ENCODE data around the gene SUN1.
A peak's percentile ranks its signal among the peaks of the same experiment; 100 is the strongest.

SUN1 gene

DNA sequence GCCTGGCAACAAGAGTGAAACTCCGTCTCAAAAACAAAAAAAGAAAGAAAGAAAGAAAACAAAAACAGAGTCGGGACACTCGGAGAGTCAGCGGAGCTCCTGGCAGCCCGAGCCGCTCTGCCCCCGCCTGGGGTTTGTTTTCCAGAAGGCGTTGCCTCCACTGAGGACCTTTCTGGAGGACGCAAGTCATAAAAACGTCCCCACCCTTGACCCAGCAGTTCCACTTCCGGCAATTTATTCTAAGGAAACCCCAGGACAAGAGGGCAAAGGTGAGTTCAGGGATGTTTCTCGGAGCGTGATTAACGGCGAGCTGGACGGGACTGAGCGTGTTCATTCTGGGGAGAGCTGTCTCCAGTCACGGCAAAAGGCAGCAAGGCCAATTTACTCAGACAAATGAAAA is 27.0 kb upstream of the SUN1 start:
- DNase-seq (ENCODE audit: low read depth, low spot score), result no peak

DNA sequence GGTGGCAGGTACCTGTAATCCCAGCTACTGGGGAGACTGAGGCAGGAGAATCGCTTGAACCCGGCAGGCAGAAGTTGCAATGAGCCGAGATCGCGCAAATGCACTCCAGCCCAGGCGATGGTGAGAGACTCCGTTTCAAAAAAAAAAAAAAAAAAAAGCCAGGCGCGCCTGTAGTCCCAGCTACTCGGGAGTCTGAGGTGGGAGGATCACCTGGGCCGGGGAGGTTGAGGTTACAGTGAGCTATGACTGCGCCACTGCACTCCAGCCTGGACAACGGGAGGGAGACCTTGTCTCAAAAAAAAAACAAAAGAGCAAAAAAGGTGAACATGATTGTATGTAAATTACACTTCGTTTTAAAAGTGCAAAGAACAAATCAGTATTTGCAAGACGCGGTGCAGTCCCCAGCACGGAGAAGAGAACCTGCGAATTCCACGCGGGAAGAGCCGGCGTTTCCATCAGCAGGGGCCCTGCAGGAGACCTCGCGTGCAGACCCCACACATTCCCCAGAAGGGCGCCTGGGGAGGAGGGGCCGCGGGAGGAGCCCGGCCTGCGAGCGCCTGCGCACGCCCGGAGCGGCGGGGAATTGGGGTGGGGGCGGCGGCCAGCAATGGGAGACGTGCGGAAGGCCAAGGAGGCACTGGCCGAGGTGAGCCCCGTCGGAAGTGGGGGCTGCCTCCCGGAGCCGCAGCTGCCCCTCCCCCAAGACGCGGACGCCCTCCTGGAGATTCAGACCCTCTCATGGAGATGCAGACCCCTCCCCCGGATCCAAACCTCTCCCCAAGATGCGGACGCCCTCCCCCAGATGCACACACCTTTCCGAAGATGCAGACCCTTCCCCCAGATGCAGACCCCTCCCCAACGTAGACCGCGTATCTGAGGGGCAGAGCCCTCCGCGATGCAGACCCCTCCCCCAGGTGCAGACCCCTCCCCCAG is 16.7 kb upstream of the SUN1 start:
- DNase-seq (ENCODE audit: low read depth, low spot score), result peak; percentile 65

DNA sequence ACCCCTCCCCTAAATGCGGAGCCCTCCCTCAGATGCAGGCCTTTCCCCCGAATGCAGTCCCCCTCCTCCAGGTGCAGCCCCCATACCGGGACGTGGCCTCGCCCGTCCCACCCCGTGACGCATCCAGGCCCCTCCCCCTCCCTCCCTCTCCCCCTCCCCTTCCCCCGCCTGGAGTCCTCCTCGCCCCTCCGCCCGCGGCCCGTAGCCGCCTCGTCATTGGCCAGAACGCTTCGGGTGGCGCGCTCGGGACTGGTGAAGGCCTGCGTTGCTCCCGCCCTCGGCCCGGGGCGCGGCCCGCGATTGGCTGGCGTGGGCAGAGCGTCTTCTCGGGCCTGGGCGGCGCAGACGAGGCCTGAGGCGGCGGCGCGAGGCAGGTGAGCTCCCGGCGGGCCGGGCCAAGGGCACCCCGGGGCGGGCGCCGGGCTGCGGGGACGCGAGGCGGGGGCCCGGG is 16.0 kb upstream of the SUN1 start:
- peak; percentile 99 for DNase-seq (ENCODE audit: low read depth, low spot score)

DNA sequence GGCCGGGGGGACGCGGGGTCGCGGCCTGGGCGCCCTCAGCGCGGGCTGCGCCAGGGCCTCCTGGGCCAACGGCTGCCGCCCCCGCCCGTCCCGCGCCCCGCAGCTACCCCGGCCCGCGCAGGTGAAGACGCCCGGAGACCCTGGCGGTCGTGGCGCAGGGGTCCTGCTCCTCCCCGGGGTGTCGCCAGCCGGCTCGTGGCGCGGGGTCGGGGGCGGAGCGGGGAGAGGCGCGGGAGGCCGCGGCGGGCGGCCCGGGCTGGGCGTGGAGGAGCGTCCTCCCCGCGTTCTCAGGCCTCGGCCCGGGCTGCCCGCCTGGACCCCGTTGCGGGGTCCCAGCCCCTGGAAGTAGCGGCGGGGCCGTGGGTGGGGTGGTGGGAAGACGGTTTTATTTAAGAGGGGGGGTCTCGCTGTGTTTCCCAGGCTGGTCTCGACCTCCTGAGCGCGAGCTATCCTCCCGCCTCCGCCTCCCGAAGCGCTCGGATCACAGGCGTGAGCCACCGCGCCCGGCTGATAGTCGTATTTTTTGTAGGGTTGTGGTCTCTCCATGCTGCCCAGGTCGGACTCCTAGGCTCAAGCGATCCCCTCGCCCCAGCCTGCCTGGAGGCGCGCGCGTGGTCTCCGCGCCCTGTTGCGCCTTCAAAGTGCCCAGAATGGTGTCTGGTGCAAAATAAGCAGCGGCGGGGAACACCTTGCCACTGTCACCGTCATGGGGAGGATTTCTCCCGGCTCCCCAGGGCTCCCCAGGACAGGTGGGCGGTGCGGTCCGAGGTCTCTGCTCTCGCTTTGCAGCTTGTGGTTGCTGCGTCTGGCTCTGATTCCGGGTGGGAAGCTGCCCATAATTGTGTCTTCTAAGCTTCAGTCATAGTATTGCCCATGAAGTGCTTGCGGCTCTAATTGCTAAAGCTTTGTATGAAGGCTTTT is 15.3 kb upstream of the SUN1 start:
- peak; percentile 50 for DNase-seq (ENCODE audit: low read depth, low spot score)

DNA sequence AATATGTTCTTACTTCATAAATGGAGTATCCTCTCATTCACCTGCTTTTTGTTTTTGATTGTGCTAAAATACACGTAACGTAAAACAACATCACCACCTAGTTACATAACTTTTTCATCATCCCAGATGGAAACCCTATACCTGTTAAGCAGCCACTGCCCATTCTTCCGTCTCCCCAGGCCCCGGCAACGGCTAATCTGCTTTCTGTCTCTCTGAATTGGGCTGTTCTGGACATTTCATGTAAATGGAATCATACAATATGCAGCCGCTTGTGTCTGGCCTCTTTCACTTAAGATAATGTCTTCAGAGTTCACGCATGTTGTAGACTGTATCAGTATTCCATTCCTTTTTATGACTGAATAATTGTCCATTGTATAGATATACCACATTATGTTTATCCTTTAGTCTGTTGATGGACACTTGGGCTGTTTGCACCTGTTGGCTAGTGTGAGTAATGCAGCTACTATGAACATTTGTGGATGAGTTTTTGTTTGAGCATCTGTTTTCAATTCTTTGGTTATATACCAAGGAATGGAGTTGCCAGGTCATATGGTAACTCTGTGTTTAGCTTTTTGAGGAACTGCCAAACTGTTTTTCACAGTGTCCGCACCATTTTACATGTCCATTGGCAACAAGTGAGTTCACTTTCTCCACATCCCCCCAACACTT is 14.1 kb upstream of the SUN1 start:
- DNase-seq (ENCODE audit: low read depth, low spot score), result no peak

DNA sequence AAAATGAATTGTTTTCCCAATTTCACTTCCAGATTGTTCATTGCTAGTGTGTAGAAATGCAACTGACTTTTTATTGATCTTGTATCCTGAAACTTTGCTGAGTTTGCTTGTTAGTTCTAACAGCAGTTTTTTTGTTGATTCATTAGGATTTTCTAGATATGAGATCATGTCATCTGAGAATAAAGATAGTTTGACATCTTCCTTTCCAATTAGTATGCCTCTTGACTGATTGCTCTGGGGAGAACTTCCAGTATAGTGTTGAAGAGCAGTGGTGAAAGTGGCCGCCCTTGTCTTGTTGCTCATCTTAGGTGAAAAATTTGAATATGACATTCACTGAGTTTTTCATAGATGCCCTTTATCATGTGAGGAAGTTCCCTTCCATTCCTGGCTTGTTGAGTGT is 11.9 kb upstream of the SUN1 start:
- DNase-seq (ENCODE audit: low read depth, low spot score), result no peak

DNA sequence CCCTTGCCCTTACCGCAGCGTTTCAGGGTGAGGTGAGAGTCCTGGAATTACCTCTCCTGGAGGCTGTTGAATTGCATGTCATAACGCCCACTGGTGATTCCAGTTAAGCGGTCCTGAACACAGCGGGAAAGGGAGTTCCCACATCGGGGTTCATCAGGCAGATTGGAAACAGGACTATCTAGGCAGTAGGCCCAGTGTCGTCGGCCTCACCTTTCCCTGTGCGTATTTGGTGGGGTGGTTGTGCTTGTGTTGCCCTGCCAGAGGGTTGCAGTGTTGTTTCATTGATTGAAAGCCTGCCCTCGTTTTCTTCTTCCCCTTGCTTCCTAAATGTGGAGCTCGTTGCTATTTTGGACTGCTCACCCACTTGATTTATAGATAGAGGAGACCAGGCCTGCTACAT is 10.6 kb upstream of the SUN1 start:
- no peak for DNase-seq (ENCODE audit: low read depth, low spot score)

DNA sequence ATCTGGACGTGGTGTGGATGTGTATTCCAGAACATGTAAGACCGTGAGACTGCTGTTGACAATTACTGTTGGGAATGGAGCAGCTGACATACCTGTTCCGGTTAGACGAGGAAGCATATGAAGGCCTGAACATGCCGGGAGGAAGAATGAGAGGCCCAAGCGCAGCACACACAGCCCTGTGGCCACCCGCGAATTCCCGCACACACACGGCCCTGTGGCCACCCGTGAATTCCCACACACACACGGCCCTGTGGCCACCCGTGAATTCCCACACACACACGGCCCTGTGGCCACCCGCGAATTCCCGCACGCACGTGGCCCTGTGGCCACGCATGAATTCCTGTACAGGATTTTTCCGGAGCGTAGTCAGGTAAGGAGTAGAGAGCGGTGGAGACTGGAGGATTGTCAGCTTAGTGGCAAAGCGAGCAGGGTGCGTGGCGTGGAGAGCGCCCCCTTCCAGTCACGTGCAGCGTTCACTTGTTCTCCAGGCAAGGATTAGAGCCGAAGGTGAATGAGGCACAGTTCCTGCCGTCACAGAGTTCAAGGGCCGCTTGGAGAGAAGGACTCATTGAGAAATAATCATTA is 9.5 kb upstream of the SUN1 start:
- no peak for DNase-seq (ENCODE audit: low read depth, low spot score)

DNA sequence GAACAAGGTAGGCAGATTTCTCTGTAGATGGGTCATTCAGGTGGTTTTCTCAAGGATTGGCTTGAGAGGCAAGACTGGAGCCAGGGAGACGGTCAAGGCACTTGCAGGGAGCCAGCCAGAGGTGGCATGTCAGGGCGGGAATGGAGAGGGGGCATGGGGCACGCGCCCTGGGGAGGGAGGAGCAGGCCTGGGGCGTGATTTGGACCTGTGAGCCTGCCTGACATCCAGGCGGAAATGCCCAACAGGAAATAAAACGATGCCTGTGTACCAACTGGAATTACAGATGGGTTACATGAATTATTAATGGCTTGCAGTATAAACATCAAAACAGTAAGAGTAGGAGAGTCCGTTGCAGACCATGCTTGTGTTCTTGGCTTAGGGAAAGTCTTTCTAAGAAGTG is 8.6 kb upstream of the SUN1 start:
- DNase-seq (ENCODE audit: low read depth, low spot score), result no peak

DNA sequence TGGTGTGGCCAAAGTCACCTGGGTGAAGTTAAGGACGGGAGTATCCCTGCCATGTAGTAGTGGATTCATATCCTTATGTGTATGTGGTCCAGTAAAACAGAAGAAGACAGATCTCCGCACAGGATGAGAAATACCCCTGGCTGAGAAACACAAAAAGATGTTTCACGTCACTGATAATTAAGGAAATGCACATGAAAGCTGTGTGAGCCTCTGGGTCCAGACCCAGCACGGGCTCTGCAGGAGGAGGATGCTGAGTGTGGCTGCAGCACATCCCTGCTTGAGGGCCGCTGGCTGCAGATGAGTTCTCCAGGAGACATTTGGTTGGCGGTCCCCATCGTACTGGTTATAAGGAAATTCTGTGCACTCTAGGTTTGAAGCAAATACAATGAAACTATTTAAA is 8.2 kb upstream of the SUN1 start:
- DNase-seq (ENCODE audit: low read depth, low spot score), result no peak

DNA sequence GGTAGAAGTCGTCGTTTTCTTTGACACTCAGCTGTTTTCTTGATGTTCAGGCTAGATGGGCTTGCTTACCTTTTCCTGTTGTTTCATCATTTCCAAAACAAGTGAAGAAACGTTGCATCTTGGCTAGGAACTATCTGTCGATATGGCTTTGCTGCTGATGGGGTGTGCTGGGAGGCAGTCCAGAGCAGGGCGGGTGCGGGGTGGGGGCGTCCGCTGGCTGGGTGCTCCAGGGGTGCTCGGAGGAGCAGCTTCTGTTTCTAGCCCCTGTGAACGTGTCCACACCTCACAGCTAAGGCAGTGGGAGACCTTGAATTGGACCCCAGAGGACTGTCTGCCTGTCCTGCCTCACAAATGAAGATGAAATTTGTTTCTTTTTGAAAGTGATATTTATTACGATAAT is 7.6 kb upstream of the SUN1 start:
- DNase-seq (ENCODE audit: low read depth, low spot score), result no peak

DNA sequence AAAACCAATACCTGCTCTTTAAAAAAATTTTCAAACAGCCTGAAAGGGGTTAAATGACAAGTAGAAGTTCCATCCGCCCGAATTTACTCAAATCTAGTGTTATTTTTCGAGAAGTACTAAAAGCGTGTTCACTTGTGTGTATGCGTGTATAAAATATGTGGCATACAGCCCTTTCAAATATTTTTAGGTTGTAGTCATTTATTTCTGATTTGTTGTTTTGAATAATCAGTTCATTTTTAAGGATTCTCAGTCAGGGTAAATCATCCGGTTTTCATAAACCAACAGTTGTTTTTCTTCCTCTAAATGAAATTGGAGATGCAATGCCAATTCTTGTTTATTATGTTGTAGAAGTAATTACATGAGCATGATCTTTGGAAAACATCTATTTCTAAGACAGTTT is 6.9 kb upstream of the SUN1 start:
- DNase-seq (ENCODE audit: low read depth, low spot score), result no peak

DNA sequence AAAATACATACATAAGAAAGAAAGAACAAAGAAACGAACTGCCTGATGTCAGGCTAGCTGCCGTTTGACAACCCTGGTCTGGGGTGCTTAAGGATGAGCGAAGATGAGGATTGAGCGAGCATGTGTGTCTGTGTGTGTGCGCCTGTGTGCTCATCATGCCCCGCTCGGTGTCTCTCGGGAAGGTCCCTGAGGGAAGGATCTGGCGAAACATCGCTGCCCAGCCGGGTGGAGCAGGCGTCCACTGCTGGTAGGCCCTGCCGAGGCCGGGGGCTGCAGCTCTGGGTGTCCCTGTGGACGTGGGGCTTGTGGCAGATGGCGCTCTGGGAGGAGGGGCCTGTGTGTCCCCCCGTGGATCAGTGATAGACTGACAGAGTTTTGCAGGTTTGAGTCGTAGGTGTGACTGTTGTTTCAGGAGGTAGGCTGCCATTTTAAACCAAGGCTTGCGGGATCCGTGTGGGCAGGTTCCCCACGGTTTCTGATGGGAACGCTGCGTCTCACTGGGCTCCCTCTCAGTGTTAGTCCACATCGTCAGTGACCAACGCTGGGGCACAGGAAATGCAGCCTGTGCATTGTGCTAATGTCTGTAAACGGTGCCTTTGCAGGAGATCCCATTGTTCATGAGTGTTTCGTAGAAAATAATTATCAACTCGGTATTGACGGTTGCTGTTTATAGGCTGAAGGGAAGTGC is 5.9 kb upstream of the SUN1 start:
- DNase-seq (ENCODE audit: low read depth, low spot score), result no peak

DNA sequence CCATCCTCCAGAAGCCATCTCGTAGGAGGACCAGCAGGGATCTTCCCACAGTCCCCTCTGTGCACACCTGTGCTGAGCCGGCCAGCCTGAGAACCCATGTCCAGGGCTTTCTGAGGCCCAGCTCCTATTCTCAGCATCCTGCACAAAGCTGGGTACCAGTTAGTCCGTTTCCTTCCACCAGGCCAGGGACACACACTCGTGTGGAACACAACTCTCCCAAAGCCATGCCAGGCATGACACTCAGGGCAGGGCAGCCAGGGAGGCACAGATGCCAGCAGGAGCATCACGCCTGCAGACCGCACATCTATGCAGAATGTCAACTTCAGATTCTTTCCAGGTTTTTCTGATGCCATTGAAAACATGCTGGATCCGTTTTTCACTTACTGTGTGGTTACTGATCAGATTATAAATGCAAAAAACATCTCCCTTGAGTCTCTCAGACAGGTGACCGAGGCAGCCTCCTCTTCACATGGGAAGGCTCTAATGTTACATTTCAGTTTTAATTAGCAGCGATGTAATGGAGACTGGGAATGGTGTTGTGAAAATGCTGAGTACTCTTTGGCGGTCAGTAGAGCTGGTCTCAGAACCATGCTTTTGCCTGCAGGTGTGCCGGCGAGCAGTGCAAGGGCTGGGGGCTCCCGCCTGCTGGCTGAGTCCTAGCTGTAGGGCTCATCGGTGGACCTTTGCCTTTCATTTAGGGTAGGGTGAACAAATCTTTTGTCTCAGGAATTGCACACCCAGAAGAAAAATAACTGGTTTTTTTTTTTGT is 3.3 kb upstream of the SUN1 start:
- no peak for DNase-seq (ENCODE audit: low read depth, low spot score)

DNA sequence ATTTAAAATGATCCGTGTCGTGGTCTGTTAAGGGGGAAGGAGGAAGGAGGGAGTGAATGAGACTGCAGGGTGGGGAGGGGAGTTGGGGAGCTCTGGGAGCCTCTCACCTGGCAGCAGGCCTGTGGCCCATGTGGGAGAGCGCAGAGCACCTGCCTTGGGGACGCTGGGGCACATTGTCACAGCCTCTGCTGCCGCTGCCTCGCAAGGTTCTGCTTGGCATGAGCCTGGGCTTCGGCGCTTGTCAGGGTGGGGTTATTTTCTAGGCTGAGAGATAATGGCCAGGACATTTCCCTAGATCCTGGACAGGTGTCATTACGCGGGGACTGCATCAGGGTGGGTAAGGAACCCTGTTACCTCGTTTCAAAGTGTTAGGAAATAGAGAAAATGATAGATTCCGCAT is 2.2 kb upstream of the SUN1 start:
- no peak for DNase-seq (ENCODE audit: low read depth, low spot score)

DNA sequence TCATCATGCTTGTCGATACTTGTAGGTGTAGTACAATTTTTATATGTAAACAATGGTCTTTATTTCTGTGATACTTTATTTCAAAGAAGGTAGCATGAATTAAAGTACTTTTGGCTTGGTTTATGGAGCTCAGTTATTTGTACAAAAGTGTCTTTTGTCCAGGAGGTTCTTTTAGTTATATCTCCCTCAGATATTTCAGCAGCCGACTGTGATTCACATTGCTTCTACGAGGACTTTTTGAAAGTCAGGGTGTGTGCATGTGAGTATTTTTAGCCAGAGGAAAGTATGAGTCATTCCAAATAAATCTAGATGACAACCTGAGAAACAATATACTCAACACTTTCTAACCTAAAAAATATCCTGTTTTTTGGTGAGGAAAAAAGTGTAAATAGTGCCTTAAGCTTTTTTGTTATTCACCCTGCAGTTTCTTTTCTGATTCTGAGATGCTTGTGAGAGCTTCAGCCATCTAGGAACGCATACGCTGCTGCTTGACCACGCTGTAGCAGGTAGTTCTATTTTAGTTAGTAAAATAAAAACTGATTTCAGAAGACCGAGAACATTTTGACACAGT is 595 bp upstream of the SUN1 start:
- DNase-seq (ENCODE audit: low read depth, low spot score), result peak; percentile 87

DNA sequence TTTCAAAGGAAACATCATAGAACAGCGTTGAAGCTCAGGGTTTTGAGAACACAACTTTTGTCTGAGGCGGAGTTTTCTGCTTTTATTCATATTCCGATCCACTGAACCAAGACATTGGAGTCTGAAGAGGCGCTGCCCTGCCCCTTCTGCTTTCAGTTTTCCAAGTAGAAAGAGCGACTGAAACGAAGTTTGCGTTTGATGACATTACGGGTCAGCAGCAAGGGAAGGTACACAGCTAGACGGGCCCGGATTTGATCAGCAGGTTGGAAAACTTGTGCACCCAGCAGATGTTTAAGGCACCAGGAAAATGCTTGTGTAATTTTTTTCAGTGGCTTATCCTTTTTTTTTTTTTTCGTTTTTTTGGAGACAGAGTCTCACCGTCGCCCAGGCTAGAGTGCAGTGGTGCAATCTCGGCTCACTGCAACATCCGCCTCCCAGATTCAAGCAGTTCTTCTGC is 720 bp downstream of the SUN1 start:
- DNase-seq (ENCODE audit: low read depth, low spot score), result no peak

DNA sequence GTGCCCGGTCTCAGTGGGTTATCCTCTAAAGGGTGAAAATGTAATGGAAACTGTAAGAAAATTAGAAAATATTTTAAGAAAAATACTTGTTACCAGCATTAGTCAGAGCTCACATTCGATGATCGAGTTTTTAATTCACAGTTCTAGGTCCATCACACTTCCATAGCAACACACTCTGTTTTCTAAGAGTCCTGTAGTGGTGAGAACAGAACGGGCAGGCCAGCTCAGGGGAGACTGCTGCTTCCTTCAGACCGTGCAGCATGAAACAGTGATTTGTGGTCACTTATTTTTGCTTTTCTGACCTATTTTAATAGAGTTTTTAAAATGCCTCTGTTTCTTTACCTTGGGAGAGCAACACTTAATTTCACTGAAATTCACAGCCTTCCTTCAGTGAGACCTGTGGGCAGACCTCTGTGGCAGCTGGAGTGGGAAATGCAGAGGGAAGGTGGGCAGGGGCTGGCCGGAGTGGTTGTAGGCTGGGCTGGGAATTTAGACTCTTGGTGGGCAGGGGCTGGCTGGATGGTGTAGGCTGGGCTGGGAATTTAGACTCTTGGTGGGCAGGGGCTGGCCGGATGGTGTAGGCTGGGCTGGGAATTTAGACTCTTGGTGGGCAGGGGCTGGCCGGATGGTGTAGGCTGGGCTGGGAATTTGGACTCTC is 1.5 kb downstream of the SUN1 start:
- DNase-seq (ENCODE audit: low read depth, low spot score), result no peak

DNA sequence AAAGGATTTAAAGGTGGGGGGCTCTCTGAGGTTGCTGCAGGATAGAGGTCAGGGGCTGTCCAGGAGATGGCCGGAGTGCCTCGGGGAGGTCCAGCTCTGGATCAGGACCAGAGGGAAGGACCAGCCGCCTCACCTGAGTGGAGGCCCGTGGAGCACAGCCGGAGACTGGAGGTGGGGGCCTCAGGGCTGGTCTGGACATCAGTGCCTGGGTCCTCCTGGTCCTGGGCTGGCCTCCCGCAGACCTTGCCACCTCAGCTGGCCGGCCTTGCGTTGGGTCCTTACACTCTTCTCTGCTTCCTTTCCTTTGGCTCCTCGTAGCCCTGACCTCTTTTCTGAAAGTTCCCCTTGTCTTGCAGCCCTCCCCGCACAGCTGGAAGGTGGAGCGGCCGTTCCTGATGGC is 2.0 kb downstream of the SUN1 start:
- no peak for DNase-seq (ENCODE audit: low read depth, low spot score)

All from astrocyte of the hippocampus (primary cell).